ENCODE measurements around the gene AURKA. TPM values are rescaled to one million over a fixed set of nuclear protein-coding genes. Genes with fewer than 3 reads are reported as not detected.
A peak's percentile ranks its signal among the peaks of the same experiment; 100 is the strongest.

Gene AURKA
- total and polyA plus RNA-seq, 9 of the 15 experiments (the other 6 are each of a cell fraction or from before 2014, with no cell fraction given): 72.7 to 162 (median 113) TPM

DNA sequence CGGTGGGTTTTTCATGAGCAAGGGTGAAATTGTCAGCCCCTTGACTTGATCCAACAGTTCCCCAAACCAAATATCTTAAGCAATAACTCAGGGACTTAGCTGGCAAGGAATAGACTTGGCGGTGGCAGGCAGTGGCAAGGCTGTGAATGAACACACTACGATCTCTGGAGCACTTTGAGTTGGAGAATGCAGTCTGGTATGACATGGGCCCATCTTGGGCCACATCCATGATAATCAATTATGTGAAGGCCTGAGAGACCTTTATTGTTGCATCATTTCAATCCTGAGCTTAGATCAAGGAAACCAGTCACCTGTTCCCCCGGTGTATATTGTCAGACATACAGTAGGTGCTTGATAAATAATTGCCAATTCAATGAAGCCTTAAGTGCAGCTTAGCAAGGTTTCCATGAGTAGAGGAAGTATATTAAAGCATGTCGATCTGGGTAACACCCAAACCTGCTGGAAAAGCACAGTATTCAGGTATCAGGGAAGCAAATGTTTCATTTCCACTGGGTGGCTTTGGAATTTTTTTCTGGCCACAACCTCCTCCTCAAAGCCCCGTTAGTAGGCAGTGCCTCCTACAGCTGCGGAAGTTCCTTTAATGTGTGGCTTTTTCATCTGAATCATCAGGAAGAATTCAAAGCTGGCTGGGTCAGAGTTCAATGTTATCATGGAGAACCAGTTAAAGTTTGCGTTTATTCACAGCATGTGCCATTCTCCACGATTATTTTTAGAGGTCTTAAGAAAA is 30.2 kb upstream of the AURKA start (continued):
- TF ChIP-seq PURB (CRISPR knock-in tag; IDR thresholded peaks at IDR 0.05; ENCODE audit: low read depth): no peak
- no peak for TF ChIP-seq POLR3G (IDR thresholded peaks at IDR 0.05; ENCODE audit: extremely low read depth, insufficient read length, insufficient replicate concordance)
- no peak for TF ChIP-seq MYNN (IDR thresholded peaks at IDR 0.05)
- no peak for TF ChIP-seq MYNN (CRISPR knock-in tag; IDR thresholded peaks at IDR 0.05)
- no peak for TF ChIP-seq KDM4B (IDR thresholded peaks at IDR 0.05; ENCODE audit: borderline replicate concordance in 2 of 2, low read depth in 1 of 2)
- TF ChIP-seq ZNF583 (CRISPR knock-in tag; IDR thresholded peaks at IDR 0.05): no peak
- TF ChIP-seq ZNF668 (CRISPR knock-in tag; IDR thresholded peaks at IDR 0.05): no peak
- TF ChIP-seq RBBP5 (IDR thresholded peaks at IDR 0.05; ENCODE audit: borderline replicate concordance, insufficient read depth, low read length, poor library complexity, severe bottlenecking): no peak
- TF ChIP-seq PYGO2 (tag; IDR thresholded peaks at IDR 0.05): no peak
- TF ChIP-seq NFXL1 (CRISPR knock-in tag; IDR thresholded peaks at IDR 0.05): no peak
- no peak for TF ChIP-seq SAP30 (IDR thresholded peaks at IDR 0.05; ENCODE audit: borderline replicate concordance, insufficient read depth, low read depth, low read length, poor library complexity, severe bottlenecking)
- TF ChIP-seq HNRNPUL1 (IDR thresholded peaks at IDR 0.05; ENCODE audit: low read length): no peak
- TF ChIP-seq ILF3 (IDR thresholded peaks at IDR 0.05; ENCODE audit: borderline replicate concordance): no peak
- no peak for TF ChIP-seq XRCC3 (IDR thresholded peaks at IDR 0.05)
- 0 out of 4 replicates have a peak, but pooled peaks of 1 of the 2 experiments have one; percentile 12 for TF ChIP-seq TBL1XR1 (IDR thresholded peaks at IDR 0.05; ENCODE audit: low read length in 2 of 2)
- TF ChIP-seq MTA2 (IDR thresholded peaks at IDR 0.05; ENCODE audit: low read depth): no peak
- TF ChIP-seq MAFK (IDR thresholded peaks at IDR 0.05; ENCODE audit: low read length): 0 out of 2 replicates have a peak, but pooled peaks have one; percentile 17
- no peak for TF ChIP-seq GTF2A2 (tag; IDR thresholded peaks at IDR 0.05)
- no peak for TF ChIP-seq HDAC8 (tag; IDR thresholded peaks at IDR 0.05)
- no peak for TF ChIP-seq STAG1 (CRISPR knock-in tag; IDR thresholded peaks at IDR 0.05; ENCODE audit: borderline replicate concordance)
- TF ChIP-seq, protein P1, sequence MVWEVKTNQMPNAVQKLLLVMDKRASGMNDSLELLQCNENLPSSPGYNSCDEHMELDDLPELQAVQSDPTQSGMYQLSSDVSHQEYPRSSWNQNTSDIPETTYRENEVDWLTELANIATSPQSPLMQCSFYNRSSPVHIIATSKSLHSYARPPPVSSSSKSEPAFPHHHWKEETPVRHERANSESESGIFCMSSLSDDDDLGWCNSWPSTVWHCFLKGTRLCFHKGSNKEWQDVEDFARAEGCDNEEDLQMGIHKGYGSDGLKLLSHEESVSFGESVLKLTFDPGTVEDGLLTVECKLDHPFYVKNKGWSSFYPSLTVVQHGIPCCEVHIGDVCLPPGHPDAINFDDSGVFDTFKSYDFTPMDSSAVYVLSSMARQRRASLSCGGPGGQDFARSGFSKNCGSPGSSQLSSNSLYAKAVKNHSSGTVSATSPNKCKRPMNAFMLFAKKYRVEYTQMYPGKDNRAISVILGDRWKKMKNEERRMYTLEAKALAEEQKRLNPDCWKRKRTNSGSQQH (CRISPR knock-in tag; IDR thresholded peaks at IDR 0.05): no peak
- TF ChIP-seq TEAD1 (CRISPR knock-in tag; IDR thresholded peaks at IDR 0.05): no peak
- TF ChIP-seq FOSL1 (tag; conservative IDR thresholded peaks at IDR 0.05): peak; percentile 71
- no peak for TF ChIP-seq NCOA4 (IDR thresholded peaks at IDR 0.05; ENCODE audit: partially characterized antibody)
- no peak for TF ChIP-seq ZC3H4 (CRISPR knock-in tag; IDR thresholded peaks at IDR 0.05; ENCODE audit: borderline replicate concordance)
- peak; percentile 86 for TF ChIP-seq NR2C1 (IDR thresholded peaks at IDR 0.05)
- TF ChIP-seq NR2C1 (tag; IDR thresholded peaks at IDR 0.05): peak; percentile 86
- TF ChIP-seq, protein P2, sequence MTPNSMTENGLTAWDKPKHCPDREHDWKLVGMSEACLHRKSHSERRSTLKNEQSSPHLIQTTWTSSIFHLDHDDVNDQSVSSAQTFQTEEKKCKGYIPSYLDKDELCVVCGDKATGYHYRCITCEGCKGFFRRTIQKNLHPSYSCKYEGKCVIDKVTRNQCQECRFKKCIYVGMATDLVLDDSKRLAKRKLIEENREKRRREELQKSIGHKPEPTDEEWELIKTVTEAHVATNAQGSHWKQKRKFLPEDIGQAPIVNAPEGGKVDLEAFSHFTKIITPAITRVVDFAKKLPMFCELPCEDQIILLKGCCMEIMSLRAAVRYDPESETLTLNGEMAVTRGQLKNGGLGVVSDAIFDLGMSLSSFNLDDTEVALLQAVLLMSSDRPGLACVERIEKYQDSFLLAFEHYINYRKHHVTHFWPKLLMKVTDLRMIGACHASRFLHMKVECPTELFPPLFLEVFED (CRISPR knock-in tag; conservative IDR thresholded peaks at IDR 0.05): no peak
- TF ChIP-seq ZNF830 (CRISPR knock-in tag; IDR thresholded peaks at IDR 0.05): no peak

All from K562 (cell line).